Bronchial epithelial cell (primary cell): ENCODE measurements around the gene NOTCH3. TPM values are rescaled to one million over a fixed set of nuclear protein-coding genes. Genes with fewer than 3 reads are reported as not detected.

Experiments used
- DNase-seq: peaks from one replicate; pipeline ENCODE4 v3.0.0-alpha.2; 2010; ENCODE audit warnings: low read depth
- FAIRE-seq: peaks from 2 replicates; lab custom pipeline; 2011; peaks lifted over from hg19 to GRCh38; lab: Jason Lieb, UNC
- H3K27me3 ChIP-seq: 2 replicates; pipeline ENCODE4 v1.5.1; 2011; ENCODE audit warnings: low read length; ENCODE audit not compliant: control insufficient read depth, insufficient read depth
- H3K36me3 ChIP-seq: 2 replicates; pipeline ENCODE4 v1.5.1; 2011; ENCODE audit warnings: low read length; ENCODE audit not compliant: control insufficient read depth, insufficient read depth
- H3K4me3 ChIP-seq: 2 replicates; pipeline ENCODE4 v1.5.1; 2011; ENCODE audit warnings: mild to moderate bottlenecking, low read depth, low read length, control low read depth
- total RNA-seq: library from RNA; depleted of rRNA; stranded (reverse); fragments of >200 nt; gene quantifications from 2 replicates; pipeline ENCODE4 v1.2.1, GENCODE V29; 2014
- TF ChIP-seq, protein P1 (sequence below): IDR thresholded peaks from 2 replicates; pipeline ENCODE4 v1.5.1; 2011; ENCODE audit warnings: mild to moderate bottlenecking, moderate library complexity, low read length, control low read depth, inconsistent platforms; ENCODE audit not compliant: insufficient read depth, severe bottlenecking

The NOTCH3 gene
- total RNA-seq, 1 donor from 2014 or later = 53.2 TPM

DNA sequence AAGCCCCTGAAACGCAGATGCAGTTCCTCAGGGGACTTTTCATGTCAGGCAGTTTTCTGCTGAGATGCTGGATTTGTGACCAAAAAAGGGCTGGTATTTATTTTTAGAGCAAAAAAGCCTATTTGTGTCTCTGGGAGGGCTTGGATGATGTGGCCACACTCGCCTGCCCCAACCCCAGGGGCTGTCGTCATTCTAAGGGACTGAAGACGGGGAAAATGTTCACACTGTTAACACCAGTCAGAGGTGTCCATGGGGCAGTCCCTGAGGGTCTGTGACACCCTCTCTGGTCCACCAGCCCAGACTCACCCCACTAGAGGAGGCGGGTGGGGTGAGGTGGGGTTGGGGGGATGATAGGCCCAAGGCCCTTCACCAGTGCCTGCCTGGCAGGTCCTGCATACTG, 47.3 kb upstream of the NOTCH3 start:
- H3K36me3 ChIP-seq = peaks cover 47% of the 10 kb centered on the region
- TF ChIP-seq, protein P1, sequence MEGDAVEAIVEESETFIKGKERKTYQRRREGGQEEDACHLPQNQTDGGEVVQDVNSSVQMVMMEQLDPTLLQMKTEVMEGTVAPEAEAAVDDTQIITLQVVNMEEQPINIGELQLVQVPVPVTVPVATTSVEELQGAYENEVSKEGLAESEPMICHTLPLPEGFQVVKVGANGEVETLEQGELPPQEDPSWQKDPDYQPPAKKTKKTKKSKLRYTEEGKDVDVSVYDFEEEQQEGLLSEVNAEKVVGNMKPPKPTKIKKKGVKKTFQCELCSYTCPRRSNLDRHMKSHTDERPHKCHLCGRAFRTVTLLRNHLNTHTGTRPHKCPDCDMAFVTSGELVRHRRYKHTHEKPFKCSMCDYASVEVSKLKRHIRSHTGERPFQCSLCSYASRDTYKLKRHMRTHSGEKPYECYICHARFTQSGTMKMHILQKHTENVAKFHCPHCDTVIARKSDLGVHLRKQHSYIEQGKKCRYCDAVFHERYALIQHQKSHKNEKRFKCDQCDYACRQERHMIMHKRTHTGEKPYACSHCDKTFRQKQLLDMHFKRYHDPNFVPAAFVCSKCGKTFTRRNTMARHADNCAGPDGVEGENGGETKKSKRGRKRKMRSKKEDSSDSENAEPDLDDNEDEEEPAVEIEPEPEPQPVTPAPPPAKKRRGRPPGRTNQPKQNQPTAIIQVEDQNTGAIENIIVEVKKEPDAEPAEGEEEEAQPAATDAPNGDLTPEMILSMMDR = no peak
- H3K27me3 ChIP-seq = no peaks in the 10 kb centered on the region
- FAIRE-seq = no peak
- no peak overlapping the region for H3K4me3 ChIP-seq
- DNase-seq = no peak

DNA sequence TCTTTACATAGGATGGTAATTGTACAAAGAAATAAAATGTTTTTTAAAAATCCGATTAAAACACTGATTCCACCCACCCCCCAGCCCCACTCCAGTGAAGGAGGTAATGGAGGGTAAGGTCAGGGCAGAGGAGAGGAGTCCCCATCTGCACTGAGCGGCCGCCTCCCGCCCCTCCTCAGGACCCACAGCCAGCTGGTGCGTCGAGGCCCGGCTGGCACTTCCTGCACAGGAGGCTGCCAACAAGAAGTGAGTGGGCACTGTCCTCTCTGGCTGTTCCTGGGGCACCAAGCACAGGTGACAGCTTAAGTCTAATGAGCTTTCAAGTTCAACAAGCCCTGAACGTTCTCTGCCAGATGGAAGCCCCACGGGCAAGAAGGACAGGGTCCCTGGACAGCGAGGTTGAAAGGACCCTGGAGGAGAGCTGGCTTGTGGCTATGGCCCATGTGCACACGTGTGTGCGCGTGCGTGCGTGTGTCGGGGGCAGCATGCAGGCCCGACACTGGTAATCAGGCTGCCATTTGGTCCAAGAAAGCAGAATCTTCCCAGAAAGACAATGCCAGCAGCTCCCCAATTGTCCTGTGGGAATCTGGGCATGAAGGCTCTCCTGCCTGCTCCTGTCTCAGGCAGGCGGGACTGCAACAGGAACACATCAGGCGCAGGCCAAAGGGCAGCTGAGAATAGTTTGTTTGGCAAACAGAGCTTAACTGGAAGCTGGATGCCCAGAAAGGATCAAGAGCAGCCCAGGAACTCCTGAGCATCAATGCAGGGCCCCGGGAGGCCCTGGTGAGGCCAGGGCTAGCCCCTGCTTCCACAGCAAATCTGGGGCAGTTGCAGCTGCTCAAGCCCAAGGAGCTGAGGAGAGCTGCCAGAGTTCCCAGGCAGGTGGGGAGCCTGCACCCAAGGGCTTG, 46.6 kb upstream of the NOTCH3 start:
- FAIRE-seq (no peak), DNase-seq (no peak)
- TF ChIP-seq, protein P1 = no peak
- Histone ChIP-seq H3K36me3 (peaks cover 47% of the 10 kb centered on the region), H3K4me3 (no peak overlapping the region), H3K27me3 (no peaks in the 10 kb centered on the region)

DNA sequence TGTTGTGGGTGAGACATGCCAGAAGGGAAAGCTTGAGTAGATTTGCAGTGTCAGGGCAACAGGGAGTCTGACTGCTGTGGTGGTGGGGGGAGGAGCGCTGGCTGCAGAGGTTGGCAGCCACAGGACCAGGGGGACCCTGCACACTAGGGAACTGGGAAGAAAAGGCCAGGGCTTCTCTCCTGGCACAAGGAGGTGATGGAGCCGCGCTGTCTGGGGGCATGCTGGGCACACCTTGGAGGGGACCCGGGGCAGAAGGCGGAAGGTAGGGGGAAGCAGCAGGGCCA, 45.3 kb upstream of the NOTCH3 start:
- H3K4me3 ChIP-seq = no peak overlapping the region
- peaks cover 52% of the 10 kb centered on the region for H3K36me3 ChIP-seq
- FAIRE-seq (no peak), DNase-seq (no peak)
- H3K27me3 ChIP-seq = no peaks in the 10 kb centered on the region
- TF ChIP-seq, protein P1 = no peak

DNA sequence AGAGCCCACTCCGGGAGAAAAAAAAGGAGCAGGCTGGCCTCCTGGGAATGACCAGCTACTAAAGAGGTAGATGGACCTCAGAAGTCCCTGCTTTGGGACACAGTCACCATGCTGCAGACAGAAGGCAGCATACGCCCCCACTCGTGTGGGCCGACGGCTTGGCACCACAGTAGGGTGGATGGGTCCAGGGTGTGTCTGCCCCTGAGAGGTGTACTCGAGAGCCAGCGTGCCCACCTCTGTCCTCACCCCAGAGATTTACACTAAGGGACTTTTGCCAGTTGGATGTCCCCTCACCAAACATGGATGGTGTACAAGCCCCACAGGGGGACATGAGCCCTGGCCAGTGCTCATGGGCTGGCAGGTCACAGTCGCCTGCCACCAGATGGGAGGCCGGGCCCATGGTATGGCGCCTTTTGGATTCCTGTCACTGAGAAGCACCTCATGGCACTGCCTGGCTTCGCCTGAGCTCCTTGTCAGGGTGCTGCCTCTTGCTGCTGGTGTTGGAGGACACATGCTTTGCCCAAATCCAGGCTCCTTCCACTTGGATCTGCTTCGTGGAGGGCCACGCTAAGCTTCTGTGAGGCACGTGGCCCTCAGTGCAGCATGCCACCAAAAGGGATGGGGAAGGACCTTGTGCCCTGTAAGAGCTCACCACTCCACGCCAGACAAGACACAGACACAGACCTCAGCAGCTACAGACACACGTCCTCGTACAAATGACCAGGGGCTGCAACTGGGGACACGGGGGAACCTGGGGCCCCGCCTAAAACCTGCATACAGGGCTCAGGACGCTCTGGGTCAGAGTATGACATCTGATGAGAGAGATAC, 44.8 kb upstream of the NOTCH3 start:
- TF ChIP-seq, protein P1 = no peak
- DNase-seq = no peak
- no peak for FAIRE-seq
- Histone ChIP-seq H3K4me3 (no peak overlapping the region), H3K36me3 (peaks cover 55% of the 10 kb centered on the region), H3K27me3 (no peaks in the 10 kb centered on the region)

DNA sequence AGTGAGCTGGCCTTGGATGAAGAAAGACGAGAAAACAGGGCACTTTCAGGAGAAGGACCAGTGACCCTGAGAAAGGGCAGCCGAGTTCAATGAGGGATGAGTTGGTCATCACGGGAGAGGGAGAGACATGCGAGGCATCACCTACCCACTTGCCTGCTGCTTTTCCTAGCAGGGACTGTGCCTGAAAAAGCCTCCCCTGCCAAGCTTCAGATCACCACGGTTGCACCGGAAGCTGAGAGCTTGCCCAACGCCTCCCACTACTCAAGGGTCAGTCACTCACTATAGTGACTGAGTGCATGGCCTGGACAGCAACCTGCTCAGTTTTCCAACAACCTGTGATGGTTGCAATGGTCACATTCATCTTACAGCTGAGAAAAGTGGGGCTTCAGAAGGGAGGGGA, 44.0 kb upstream of the NOTCH3 start:
- H3K36me3 ChIP-seq = peaks cover 62% of the 10 kb centered on the region
- no peak overlapping the region for H3K4me3 ChIP-seq
- FAIRE-seq (no peak), DNase-seq (no peak)
- TF ChIP-seq, protein P1 = no peak
- no peaks in the 10 kb centered on the region for H3K27me3 ChIP-seq
